MM.1S (cell line): ENCODE results near the gene SLC39A12.

Source experiments
- EZH2phosphoT487 ChIP-seq: fragments of 300-600 bp; sonication (generic); IDR thresholded peaks from 2 replicates; pipeline ENCODE4 v1.6.1; 2018; ENCODE audit warnings: antibody characterized with exemption, low read length
- TF ChIP-seq, protein P1 (sequence below): fragments of 300-600 bp; sonication (generic); IDR thresholded peaks from 2 replicates; pipeline ENCODE4 v1.5.1; 2016; ENCODE audit warnings: antibody characterized with exemption, low read length, mixed read lengths

DNA sequence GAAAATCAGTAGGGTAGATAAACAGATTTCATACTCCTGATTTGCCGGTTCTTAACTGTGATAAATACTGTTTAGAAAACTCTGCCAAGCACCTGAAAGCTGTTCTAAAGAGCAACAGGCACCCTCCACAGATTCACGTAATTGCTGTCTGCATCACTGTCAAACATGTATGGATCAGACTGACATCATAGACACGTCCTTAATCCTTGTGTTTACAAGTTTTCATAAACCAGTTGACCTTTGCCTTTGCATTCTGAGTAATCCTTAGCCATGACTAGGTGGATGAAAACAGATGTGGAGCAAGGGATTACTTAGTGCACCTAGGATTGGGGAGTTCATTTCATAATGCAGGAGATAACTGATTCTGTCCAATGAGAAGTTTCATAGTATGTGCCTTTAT, 41.6 kb downstream of the SLC39A12 start:
- TF ChIP-seq, protein P1, sequence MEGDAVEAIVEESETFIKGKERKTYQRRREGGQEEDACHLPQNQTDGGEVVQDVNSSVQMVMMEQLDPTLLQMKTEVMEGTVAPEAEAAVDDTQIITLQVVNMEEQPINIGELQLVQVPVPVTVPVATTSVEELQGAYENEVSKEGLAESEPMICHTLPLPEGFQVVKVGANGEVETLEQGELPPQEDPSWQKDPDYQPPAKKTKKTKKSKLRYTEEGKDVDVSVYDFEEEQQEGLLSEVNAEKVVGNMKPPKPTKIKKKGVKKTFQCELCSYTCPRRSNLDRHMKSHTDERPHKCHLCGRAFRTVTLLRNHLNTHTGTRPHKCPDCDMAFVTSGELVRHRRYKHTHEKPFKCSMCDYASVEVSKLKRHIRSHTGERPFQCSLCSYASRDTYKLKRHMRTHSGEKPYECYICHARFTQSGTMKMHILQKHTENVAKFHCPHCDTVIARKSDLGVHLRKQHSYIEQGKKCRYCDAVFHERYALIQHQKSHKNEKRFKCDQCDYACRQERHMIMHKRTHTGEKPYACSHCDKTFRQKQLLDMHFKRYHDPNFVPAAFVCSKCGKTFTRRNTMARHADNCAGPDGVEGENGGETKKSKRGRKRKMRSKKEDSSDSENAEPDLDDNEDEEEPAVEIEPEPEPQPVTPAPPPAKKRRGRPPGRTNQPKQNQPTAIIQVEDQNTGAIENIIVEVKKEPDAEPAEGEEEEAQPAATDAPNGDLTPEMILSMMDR = no peak
- TF ChIP-seq EZH2phosphoT487 = no peak
